HUES48 (cell line): Measurements from ENCODE around the gene ARHGAP8.
A peak's percentile ranks its signal among the peaks of the same experiment; 100 is the strongest.

Experiments
- H3K27ac ChIP-seq: one replicate; pipeline ENCODE4 v1.7.0; 2013; ENCODE audit warnings: low read depth, low read length, inconsistent platforms
- H3K27me3 ChIP-seq: 2 replicates; pipeline ENCODE4 v1.6.1; 2013; ENCODE audit warnings: mild to moderate bottlenecking, low read length; ENCODE audit not compliant: control insufficient read depth, insufficient read depth
- H3K36me3 ChIP-seq: 2 replicates; pipeline ENCODE4 v1.6.1; 2013; ENCODE audit warnings: low read length; ENCODE audit not compliant: control insufficient read depth, insufficient read depth
- H3K4me1 ChIP-seq: 2 replicates; pipeline ENCODE4 v1.6.1; 2013; ENCODE audit warnings: mild to moderate bottlenecking, low read length; ENCODE audit not compliant: control insufficient read depth, insufficient read depth
- H3K4me3 ChIP-seq: 2 replicates; pipeline ENCODE4 v1.5.1; 2013; ENCODE audit warnings: mild to moderate bottlenecking, low read depth, low read length
- H3K9ac ChIP-seq: 2 replicates; pipeline ENCODE4 v1.6.1; 2013; ENCODE audit warnings: mild to moderate bottlenecking, low read depth, low read length, moderate library complexity
- H3K9me3 ChIP-seq: 2 replicates; pipeline ENCODE4 v1.6.1; 2013; ENCODE audit warnings: low read length; ENCODE audit not compliant: control insufficient read depth, insufficient read depth

The ARHGAP8 gene

GRCh38 chr22:44711690-44712555 is 40.5 kb upstream of the ARHGAP8 start:
- Histone ChIP-seq H3K4me3 (no peak overlapping the region), H3K36me3 (no peaks in the 10 kb centered on the region), H3K27me3 (no peaks in the 10 kb centered on the region), H3K9ac (no peak overlapping the region), H3K4me1 (no peaks in the 10 kb centered on the region; the same call in 1 of the 2 replicates), H3K27ac (no peak overlapping the region), H3K9me3 (no peaks in the 10 kb centered on the region)

GRCh38 chr22:44712962-44713361 is 39.4 kb upstream of the ARHGAP8 start:
- Histone ChIP-seq H3K4me3 (no peak overlapping the region), H3K27ac (no peak overlapping the region), H3K9me3 (no peaks in the 10 kb centered on the region), H3K36me3 (no peaks in the 10 kb centered on the region), H3K4me1 (no peaks in the 10 kb centered on the region; the same call in 1 of the 2 replicates), H3K27me3 (no peaks in the 10 kb centered on the region), H3K9ac (no peak overlapping the region)

DNA sequence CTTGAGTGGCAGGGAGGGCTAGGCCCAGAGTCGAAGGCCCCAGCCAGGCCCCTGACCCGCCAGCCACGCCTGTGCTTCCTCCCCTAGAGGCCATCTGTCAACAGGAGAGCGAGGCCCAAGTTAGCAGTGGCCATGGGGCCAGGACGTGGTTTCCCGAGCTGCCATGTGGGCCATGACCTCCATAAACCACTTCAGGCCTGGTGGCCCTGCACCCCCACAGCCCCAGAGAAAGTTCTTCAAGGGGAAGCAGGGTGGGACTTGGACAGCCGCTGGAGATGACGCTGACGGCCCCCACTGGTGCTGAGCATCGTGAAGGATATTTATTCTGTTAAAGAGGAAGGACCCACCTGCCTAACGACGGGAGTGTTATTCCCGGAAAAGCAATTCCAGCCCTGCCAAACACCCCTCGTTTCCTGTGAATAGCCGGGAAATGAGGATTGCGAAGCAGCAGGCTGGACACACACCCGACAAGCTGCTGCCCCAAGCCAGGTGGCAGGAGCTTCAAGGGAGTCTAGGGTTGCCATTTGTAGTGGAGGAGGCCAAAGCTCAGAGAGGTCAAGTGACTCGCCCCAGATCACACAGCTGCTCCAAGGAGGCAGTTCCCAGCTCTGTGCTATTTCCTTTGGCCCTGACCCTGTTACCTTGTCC is 37.5 kb upstream of the ARHGAP8 start:
- no peak overlapping the region for H3K27ac ChIP-seq
- H3K4me1 ChIP-seq, result no peaks in the 10 kb centered on the region; the same call in 1 of the 2 replicates
- H3K27me3 ChIP-seq, result no peaks in the 10 kb centered on the region
- H3K36me3 ChIP-seq, result no peaks in the 10 kb centered on the region
- no peak overlapping the region for H3K4me3 ChIP-seq
- no peak overlapping the region for H3K9ac ChIP-seq
- no peaks in the 10 kb centered on the region for H3K9me3 ChIP-seq

DNA sequence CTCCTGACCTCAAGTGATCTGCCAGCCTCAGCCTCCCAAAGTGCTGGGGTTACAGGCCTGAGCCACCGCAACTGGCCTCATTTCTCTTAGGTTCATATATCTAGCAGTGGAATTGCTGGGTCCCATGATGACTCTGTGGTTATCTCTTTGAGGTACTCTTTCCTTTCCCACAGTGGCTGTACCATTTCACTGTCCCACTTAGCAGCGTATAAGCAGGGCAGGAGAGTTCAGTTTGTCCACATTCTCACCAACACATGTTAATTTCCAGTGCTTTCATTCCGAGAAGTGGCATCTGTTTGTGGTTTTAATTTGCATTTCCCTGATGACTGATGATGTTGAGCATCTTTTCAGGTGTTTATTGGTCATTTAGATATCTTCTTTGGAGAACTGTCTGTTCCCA is 34.0 kb upstream of the ARHGAP8 start:
- no peak overlapping the region for H3K9ac ChIP-seq

DNA sequence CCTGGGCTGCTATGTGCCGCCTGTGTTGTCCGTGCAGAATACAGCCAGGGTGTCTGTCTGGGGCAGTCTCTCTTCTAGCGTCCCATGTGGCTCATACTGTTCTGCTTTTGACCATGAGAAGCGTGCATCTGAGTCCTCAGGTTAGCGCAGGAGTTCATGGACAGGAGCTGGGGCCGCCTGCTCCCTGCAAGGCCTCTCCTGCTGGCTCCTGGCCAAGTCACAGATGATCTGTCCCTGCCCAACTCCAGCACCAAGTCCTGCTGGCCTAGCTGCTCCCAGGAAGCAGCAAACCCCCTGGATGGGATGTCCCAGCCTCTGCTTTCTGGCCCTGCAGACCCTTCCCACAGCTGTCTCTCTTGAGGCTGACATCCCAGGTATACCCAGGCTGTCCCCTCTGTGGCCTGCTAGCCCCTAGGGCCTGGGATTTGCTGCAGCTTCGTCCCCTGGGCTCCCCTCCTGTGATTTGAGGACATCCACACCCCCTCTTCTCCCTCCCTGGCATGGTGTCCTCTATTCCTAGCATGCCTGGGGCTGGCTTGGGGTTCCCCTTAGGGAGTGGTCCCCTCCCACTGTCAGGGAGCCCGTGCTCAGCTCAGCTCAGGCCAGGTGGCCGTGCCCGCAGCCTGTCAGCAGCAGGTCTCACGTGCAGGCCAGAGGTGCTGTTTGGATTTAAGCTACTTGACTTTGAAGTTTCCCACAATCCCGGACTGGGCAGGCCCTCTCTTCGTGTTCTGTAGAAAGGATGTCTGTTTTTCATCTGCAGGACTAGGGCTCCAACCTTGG is 32.6 kb upstream of the ARHGAP8 start:
- no peaks in the 10 kb centered on the region for H3K36me3 ChIP-seq
- no peak overlapping the region for H3K4me3 ChIP-seq
- H3K9me3 ChIP-seq, result no peaks in the 10 kb centered on the region
- H3K27me3 ChIP-seq, result no peaks in the 10 kb centered on the region
- no peak overlapping the region for H3K9ac ChIP-seq
- no peak overlapping the region for H3K27ac ChIP-seq
- 0 out of 2 replicates have a peak, but pooled peaks cover 4% of the 10 kb centered on the region for H3K4me1 ChIP-seq

More for the DNA sequence above, 34.0 kb upstream of the ARHGAP8 start:
- Histone ChIP-seq H3K4me1 (0 out of 2 replicates have a peak, but pooled peaks cover 4% of the 10 kb centered on the region), H3K27ac (no peak overlapping the region), H3K9me3 (no peaks in the 10 kb centered on the region), H3K36me3 (no peaks in the 10 kb centered on the region), H3K4me3 (no peak overlapping the region), H3K27me3 (no peaks in the 10 kb centered on the region)

DNA sequence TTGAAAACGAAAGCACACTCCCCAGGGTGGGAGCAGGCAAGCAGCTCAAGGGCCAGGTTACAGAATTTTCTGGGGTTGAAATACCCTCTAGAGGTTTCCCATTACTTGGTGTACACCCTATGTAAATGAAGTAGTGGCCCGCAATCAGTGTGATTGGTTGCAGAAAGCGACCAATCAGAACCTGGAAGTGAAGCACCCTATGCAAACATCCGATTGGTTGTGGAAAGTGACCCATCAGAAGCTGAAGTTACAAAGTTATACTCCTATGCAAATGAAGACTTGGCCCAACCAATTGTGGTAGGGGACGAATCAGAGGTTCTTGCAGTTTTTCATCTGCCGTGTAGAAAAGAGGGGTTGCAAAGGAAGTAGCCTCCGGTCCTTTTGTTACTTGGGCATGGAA is 31.2 kb upstream of the ARHGAP8 start:
- H3K27me3 ChIP-seq, result no peaks in the 10 kb centered on the region
- no peak overlapping the region for H3K4me3 ChIP-seq
- H3K27ac ChIP-seq, result peak overlapping the region; percentile 1
- H3K9me3 ChIP-seq, result no peaks in the 10 kb centered on the region
- H3K36me3 ChIP-seq, result no peaks in the 10 kb centered on the region
- H3K4me1 ChIP-seq, result 0 out of 2 replicates have a peak, but pooled peaks cover 4% of the 10 kb centered on the region
- H3K9ac ChIP-seq, result no peak overlapping the region

DNA sequence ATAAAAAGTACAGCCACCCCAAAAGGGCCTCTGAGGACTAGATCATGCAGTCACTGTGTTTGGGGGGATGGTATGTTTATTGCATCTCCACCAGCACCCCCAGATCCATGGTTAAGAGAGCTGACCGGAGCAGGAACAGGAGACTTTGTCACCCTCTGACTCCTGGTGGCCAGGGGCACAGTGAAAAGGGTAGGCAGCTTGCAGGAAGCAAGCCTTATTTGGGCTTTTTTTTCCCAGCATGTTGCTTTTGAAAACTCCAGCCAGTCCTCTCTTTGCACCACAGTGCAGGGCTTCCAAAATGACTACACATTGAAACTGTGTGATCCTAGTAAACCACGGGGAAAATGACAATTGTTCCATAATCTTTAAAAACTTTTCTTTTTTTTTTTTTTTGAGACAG is 29.8 kb upstream of the ARHGAP8 start:
- Histone ChIP-seq H3K4me1 (0 out of 2 replicates have a peak, but pooled peaks cover 4% of the 10 kb centered on the region), H3K4me3 (no peak overlapping the region), H3K9ac (no peak overlapping the region), H3K36me3 (no peaks in the 10 kb centered on the region), H3K27ac (no peak overlapping the region), H3K9me3 (no peaks in the 10 kb centered on the region), H3K27me3 (no peaks in the 10 kb centered on the region)

- H3K9me3 ChIP-seq, result no peaks in the 10 kb centered on the region
- no peaks in the 10 kb centered on the region for H3K36me3 ChIP-seq
- H3K4me3 ChIP-seq, result no peak overlapping the region
- no peaks in the 10 kb centered on the region for H3K27me3 ChIP-seq
- H3K27ac ChIP-seq, result no peak overlapping the region
- H3K4me1 ChIP-seq, result 0 out of 2 replicates have a peak, but pooled peaks cover 4% of the 10 kb centered on the region
- no peak overlapping the region for H3K9ac ChIP-seq
Observed at GRCh38 chr22:44723801-44724200, 28.6 kb upstream of the ARHGAP8 start.

DNA sequence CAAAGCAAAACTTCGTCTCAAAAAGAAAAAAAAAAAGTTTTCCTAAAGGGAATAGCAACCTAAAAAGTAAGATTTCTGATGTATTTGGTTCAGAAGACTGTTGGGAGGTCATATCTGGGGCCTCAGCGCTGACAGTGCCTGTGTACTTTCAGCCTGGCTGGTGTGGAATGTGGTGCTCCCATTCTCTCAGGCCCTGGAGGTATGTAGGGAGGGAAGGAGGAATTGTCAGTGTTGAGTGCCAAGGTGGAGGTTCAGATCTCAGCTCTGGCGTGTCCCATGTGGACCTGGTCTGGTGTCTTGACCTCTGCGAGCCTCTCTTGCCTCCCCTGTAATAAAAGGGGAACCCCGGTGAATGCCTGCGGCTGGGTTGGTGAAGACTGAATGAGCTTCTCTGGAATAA is 28.0 kb upstream of the ARHGAP8 start:
- Histone ChIP-seq H3K27me3 (no peaks in the 10 kb centered on the region), H3K27ac (no peak overlapping the region), H3K4me1 (0 out of 2 replicates have a peak, but pooled peaks cover 4% of the 10 kb centered on the region), H3K9me3 (no peaks in the 10 kb centered on the region), H3K36me3 (no peaks in the 10 kb centered on the region), H3K4me3 (no peak overlapping the region), H3K9ac (no peak overlapping the region)

GRCh38 chr22:44724859-44725258 is 27.5 kb upstream of the ARHGAP8 start:
- Histone ChIP-seq H3K9ac (no peak overlapping the region), H3K4me3 (no peak overlapping the region), H3K36me3 (no peaks in the 10 kb centered on the region), H3K4me1 (0 out of 2 replicates have a peak, but pooled peaks cover 4% of the 10 kb centered on the region), H3K27ac (no peak overlapping the region), H3K9me3 (no peaks in the 10 kb centered on the region), H3K27me3 (no peaks in the 10 kb centered on the region)
